ENCODE results near the gene HYI.
"Not testable (repeated sequence)": the region's sequence is repeated elsewhere in the genome, so short reads cannot be mapped to it uniquely, and the experiment has no call there.

HYI gene

DNA sequence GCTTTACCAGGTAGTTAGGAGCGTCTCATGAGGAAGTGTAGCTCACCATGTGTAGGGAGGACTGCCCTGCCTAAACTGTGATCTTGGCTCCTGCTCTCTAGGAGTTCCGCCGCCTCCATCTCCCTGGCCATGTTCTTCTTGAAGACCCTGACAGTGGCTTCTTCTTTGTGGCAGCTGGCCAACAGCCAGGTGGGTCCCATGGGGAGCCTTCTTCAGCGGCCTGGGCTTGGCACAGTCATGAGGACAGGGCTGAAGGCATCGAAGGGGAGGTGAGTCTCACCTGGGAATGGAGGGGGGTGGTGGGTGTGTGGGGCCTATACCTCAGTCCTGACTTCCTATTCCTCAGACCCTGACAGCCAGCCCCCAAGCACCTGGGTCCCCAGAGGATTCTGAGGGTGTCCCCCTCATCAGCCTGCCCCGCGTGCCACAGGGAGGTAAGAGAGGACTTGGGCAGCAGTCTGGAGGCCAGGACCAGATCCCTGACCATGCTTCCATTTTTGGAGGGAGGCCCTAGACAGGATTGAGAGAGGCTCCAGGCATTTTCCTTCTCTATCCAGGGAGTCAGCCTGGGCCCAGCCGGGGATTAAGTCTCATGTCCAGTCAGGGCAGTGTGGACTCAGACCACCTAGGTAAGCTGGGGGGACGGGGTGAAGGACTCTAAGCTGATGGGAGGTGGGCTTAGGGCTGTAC lies 21.4 kb downstream of the HYI start:
- DNase-seq (ENCODE audit: insufficient read length, low spot score) (no peak), FAIRE-seq (no peak)

DNA sequence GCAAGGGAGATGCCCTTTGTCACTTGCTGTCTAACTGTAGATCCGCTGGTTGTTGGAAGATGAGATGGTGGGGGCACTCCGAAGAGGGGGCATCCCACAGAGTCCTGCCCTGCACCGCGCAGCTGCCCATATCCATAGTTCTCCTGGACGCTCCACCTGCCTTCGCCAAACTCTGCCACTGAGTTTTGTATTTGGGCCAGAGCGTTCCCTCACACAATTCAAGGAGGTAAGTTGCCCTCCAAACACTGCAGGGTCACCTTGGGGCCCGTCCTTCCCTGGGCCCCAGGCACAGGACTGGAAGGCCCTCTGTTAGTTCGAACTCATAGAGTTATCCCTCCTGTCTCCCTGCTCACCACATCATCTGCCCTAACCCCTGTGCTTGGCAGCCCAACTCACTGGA lies 22.1 kb downstream of the HYI start:
- DNase-seq (ENCODE audit: insufficient read length, low spot score): no peak
- FAIRE-seq: no peak

DNA sequence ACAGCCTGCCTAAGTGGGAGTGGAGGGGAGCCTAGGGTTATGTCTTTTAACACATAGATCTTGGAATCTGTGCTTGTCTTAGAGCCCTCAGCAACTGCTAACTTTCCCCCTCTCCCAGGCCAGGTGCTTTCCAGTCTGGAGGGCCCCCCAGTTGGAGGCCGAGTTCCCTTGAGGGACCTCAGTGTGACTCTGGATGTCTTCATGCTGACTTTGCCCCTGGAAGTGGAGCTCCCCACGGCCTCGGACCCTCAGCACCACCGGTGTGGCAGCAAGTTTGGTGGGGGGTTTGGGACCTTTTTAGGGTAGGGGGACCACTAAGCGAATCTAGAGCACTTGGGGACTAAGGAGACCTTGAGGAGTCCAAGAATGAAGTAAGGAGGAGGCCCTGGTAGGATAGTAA lies 22.9 kb downstream of the HYI start:
- FAIRE-seq (no peak), DNase-seq (ENCODE audit: insufficient read length, low spot score) (no peak)

DNA sequence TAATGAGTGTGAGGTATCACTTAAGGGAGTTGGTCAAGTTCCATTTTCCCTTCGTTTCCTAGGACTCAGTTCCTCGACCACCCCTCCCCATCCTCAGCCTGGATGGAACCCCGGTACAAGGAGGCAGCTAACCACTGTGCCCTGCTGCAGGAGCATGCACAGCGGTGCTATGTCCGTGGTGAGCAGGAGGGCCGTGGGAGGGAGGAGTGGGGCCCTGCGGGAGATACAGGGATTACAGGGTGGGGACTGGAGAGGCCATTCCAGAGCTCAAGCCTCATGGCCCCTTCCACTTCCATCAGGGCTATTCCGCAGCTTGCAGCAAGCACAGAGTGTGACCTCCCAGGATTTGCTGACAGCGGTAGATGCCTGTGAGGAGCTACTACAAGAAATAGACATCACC lies 25.8 kb downstream of the HYI start:
- FAIRE-seq (no peak), DNase-seq (ENCODE audit: insufficient read length, low spot score) (no peak)

DNA sequence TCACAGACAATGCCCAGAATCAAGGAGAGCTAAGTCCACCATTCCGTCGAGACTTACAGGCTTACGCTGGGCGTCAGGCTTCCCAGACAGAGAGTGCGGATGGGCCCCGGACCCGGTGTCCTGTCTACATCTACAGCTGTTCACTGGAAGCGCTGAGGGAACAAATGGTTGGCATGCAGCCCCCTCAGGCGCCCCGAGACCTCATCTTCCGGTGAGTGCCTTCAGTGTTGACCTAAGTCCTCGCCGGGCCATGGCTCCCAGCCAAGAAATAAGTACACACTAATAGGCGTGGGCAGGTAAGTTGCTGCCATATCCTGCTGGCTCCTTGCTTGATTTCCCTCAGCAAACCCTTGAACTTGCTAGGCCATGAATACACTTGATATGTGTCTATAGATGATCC lies 26.2 kb downstream of the HYI start:
- DNase-seq (ENCODE audit: insufficient read length, low spot score): no peak
- no peak for FAIRE-seq

DNA sequence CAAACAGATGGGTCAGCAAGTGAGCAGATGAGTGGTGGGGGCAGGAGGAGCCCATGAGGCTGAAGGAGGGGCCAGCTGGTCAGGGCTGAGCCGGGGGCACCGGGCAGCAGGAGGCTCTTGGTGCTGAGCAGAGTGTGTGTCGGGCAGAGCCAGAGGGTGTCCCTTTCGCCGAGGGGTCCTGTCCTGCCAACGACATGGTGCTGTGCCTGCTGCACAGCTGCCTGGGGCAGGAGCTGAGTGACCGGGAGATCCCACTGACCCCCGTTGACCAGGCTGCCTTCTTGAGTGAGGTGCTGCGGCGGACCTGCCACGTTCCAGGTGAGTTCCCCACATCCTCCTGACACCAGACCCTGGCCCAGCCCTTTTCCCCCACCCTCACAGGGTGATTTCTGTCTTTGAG lies 27.5 kb downstream of the HYI start:
- no peak for FAIRE-seq

DNA sequence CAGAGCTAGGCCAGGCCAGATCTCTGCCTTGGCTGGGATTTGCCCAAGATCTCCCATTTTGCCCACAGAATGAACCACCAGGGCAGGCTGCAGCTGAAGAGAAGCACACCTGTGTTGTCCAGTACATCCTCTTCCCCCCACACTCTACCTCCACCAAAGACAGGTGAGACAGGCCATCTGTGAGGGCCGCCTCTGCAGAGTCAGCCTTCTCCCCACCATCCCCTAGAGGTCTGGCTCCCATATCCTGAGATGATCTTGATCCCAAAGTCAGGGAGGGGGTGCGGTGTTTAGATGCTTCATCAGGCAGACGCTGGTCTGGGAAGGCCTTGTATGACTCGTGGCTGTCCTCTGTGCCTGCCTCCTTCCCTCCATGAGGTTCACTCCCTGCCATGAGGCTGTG lies 28.7 kb downstream of the HYI start:
- FAIRE-seq (no peak), DNase-seq (ENCODE audit: insufficient read length, low spot score) (no peak)

More for the DNA sequence above, 27.5 kb downstream of the HYI start:
- DNase-seq (ENCODE audit: insufficient read length, low spot score): no peak

DNA sequence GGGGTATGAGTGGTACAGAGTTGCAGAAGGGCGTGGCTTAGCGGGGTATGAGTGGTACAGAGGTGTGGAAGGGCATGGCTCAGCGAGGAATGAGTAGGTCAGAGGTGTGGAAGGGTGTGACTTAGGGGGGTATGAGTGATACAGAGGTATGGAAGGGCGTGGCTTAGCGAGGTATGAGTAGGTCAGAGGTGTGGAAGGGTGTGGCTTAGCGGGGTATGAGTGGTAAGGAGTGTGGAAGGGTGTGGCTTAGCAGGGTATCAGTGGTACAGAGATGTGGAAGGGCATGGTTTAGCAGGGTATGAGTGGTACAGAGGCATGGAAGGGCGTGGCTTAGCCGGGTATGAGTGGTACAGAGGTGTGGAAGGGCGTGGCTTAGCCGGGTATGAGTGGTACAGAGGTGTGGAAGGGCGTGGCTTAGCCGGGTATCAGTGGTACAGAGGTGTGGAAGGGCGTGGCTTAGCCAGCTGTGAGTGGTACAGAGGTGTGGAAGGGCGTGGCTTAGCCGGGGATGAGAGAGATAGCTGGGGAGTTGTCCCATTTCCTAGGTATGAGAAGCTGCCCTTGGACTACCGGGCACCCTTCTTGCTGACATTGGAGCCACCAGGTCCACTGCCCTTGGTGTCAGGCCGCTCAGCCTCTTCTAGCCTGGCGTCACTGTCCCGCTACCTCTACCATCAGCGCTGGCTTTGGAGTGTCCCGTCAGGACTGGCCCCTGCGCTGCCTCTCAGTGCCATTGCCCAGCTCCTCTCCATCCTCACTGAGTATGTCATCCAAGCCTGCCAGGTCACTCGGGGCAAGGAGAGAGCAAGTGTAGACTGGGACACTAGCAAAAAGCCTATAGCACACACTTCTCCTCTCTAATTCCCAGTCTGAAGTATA lies 29.8 kb downstream of the HYI start:
- FAIRE-seq: no peak
- no peak for DNase-seq (ENCODE audit: insufficient read length, low spot score)

DNA sequence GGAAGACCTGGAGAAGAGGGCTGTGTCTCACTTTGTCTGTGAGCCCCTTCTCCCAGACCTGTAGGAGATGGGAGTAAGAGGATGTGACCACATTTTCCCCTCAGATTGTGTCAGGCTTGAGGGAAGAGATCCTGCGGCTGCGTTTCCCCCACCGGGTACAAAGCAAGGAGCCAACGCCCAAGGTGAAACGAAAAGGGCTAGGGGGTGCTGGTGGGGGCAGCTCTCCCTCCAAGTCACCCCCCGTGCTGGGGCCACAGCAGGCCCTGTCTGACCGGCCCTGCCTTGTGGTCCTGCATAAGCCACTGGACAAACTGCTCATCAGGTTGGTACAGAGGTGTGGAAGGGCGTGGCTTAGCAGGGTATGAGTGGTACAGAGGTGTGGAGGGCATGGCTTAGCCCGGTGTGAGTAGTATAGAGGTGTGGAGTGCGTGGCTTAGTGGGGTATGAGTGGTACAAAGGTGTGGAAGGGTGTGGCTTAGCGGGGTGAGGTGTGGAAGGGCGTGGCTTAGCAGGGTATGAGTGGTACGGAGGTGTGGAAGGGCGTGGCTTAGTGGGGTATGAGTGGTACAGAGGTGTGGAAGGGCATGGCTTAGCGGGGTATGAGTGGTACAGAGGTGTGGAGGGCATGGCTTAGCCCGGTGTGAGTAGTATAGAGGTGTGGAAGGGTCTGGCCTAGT lies 30.6 kb downstream of the HYI start:
- no peak for DNase-seq (ENCODE audit: insufficient read length, low spot score)
- FAIRE-seq: no peak

DNA sequence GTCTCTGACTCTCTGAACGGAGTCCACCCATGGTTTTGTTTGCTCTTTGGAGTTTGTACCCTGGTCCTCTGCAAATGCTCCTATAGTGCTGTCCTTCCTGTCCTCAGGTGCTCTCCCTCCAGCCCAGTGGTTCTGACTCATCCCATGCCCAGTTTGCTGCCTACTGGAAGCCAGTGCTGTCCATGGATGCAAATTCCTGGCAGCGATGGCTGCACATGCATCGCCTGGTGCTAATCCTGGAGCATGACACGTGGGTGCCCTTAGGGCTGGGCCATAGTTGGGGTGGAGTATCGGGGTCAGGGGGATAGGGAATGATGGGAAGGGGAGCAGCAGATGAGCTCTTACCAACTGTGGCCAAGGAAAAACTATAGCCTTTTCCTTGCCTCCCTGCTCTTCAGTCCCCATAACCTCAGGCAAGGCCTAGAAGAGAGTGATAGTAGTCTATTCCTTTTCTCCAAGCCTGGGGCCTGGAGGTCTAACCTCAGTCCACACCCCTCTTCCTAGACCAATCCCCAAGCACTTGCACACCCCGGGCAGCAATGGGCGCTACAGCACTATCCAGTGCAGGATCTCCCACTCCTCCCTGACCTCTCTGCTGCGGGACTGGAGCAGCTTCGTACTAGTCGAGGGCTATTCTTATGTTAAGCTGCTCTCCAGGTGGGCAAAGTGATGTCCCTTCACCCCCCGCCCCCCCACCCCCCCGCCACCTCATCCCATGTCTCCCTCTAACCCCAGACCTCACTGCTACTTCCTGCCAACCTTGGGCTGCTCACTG lies 31.6 kb downstream of the HYI start:
- FAIRE-seq: no peak
- DNase-seq (ENCODE audit: insufficient read length, low spot score): no peak

DNA sequence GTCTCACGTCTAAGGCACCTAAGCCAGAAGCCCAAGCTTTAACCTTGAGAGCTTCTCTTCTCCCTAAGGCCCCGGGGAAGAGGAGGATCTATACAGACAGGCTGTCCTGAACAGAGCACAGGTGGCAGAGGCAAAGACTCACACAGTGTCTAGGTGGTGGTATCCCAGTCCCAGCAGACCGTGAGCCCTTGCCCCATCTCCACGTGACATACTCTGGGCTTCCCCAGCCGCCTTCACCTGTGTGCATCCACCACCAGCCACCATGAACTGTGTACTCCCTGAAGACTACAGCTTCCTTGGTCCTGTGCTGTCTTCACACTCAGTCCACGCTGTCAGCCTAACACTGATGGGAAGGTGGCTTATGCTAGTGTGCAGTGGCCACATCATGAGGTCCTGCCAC lies 32.3 kb downstream of the HYI start:
- no peak for DNase-seq (ENCODE audit: insufficient read length, low spot score)
- FAIRE-seq: no peak

DNA sequence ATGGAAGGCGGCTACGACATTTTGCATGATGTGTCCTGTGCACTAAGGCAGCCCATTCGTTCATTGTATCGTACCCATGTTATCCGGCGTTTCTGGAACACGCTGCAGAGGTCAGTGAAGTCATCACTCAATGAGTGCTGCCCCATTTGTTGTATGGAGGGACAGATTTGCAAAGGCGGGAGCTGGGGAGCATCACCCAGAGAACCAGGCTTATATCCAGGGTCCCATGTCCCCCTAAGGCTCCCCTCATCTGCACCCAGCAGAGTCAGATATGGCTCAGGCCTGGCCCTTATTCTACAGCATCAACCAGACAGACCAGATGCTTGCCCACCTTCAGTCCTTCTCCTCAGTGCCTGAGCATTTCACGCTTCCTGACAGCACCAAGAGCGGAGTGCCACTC lies 32.9 kb downstream of the HYI start:
- FAIRE-seq (no peak), DNase-seq (ENCODE audit: insufficient read length, low spot score) (no peak)

DNA sequence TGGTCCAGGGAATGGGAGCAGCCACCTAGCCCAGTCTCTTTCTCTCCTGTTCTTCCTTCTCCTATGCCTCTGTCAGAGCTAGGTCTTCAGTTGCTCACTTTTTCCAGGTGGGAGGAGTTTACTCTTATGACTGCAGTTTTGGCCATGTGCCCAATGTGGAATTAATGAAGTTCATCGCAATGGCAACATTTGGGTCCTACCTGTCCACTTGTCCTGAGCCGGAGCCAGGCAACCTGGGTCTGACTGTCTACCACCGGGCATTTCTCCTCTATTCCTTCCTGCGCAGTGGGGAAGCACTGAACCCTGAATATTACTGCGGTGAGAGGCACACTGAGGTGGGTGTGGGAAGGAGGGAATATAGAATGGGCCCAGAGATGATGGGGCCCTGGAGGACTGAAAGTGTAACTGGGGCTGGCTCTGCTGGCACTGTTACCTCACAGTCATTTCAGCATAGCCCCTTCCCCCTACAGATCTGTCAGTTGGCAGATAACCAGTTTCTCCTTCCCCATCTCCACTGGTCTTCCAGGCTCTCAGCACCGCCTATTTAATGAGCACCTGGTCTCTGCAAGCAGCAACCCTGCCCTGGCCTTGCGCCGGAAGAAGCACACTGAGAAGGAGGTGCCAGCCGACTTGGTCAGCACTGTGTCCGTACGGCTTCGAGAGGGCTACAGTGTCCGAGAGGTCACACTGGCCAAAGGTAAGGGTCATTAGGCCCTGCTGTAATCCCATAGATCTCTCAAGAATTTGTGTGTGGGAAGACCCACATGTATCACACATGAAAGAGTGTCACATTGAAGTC lies 33.9 kb downstream of the HYI start:
- FAIRE-seq: no peak

DNA sequence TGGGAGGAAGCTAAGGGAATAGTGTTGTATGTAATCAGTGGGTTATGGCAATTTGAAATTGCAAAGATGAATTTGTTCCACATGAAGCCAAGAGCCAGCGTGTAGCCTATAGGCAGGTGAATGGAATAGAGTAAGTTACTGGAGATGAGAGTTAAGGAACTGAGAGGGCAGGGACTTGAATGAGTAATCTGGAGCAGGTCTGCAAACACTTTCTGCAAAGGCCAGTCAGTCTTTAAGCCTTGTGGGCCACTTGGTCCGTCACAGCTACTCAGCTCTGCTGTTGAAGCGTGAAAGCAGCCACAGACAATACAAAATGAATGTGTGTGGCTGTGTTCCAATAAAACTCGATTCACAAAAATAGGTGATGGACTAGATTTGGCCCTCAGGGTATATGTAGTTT lies 34.9 kb downstream of the HYI start:
- no peak for FAIRE-seq
- DNase-seq (ENCODE audit: insufficient read length, low spot score): no peak

More for the DNA sequence above, 33.9 kb downstream of the HYI start:
- no peak for DNase-seq (ENCODE audit: insufficient read length, low spot score)

DNA sequence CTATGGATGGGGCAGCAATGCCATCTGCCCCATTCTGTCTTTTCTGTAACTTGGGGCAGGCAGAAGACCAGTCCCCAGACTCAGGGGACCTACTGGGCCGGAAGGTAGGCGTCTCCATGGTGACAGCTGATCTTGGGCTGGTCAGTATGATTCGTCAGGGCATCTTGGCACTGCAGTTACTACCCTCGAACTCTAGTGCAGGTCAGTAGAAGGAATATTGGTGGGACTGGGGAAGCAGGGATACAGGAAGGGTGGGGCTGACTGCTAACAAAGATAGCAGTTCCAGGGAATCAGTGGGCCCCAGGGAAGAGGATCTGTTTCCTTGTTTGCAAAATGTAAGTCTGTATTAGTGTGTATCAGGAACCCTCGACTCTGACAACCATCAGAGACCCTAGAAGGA lies 37.8 kb downstream of the HYI start:
- DNase-seq (ENCODE audit: insufficient read length, low spot score): no peak
- FAIRE-seq: no peak

DNA sequence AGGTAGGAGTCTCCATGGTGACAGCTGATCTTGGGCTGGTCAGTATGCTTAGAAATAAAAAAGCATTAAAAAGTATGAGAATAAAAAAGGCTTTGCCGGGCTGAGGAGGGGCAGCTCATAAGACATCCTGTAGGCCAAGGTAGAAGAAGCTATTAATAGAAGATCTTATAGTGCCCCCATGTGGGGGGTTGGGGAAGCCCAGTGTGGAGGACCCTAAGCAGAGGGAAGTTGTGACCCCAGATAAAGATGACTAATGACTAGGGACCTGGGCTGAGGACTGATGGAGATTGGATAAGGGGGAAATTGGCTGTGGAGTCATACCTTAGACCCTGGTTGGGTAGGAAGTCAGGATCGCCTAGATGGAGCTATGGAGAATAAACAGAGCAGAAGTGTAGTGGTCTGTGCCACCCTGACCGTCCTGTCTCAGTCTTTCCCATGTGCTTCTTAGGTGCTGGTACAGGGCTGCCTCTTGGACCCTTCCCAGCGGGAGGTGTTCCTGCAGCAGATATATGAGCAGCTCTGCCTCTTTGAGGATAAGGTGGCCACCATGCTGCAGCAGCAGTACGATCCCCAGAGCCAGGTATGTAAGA lies 39.0 kb downstream of the HYI start:
- FAIRE-seq: no peak

DNA sequence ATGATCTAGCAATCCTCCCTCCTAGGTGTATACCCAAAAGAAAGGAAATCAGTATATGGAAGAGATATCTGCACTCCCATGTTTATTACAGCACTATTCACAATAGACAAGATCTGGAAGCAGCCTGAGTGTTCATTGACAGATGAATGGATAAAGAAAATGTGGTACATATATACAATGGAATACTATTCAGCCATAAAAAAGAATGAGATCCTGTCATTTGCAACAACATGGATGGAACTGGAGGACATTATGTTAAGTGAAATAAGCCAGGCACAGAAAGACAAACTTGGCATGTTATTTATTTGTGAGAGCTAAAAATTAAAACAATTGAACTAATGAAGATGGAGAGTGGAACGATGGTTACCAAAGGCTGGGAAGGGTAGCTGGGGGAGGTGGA lies 40.3 kb downstream of the HYI start:
- DNase-seq (ENCODE audit: insufficient read length, low spot score); FAIRE-seq: not testable (repeated sequence)

More for the DNA sequence above, 39.0 kb downstream of the HYI start:
- peak; percentile 33 for DNase-seq (ENCODE audit: insufficient read length, low spot score)

DNA sequence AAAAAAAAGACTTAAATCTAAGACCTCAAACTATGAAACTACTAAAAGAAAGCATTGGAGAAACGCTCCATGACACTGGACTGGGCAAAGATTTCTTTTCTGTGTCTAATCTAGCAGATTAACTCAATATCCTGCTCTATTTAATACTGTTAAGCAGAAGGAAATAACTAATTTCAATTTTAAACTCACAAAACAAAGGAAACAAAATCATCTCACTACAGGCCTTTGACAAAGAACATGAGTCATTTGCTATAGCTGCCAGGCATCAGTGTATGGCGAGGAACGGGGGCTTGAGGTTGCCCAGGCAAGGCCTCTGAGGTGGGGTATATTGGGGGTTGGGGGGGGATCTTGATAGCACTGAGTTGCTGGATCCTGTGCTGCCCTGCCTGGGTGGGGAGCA lies 43.2 kb downstream of the HYI start:
- DNase-seq (ENCODE audit: insufficient read length, low spot score) (no peak), FAIRE-seq (no peak)

DNA sequence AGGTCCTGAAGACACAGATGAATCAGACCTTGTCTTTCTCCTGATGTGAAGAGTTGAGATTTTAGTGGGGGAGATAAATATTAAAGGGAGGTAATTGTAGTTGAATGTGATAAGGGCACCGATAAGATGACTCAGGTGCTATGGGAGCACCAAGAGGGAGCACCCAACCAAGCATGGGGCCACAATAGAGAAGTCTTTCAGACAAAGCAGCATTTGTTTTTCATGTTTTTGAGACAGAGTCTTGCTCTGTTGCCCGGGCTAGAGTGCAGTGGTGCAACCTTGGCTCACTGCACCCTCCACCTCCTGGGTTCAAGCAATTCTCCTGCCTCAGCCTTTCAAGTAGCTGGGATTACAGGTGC lies 47.9 kb downstream of the HYI start:
- no peak for DNase-seq (ENCODE audit: insufficient read length, low spot score)
- no peak for FAIRE-seq
